Stimulated activated CD4-positive, alpha-beta T cell treated with anti-CD3 and anti-CD28 coated beads, Interleukin-4, amount 100 ng/mL, for 1 hour (primary cell): Measurements from ENCODE around the gene FLNA.
"Not testable (repeated sequence)": the region's sequence is repeated elsewhere in the genome, so short reads cannot be mapped to it uniquely, and the experiment has no call there.

Experiments used
- DNase-seq: peaks from one replicate; pipeline ENCODE4 v3.0.0-alpha.2; 2020

FLNA gene

GRCh38 chrX:154328646-154329045 lies 45.8 kb downstream of the FLNA start:
- DNase-seq = no peak

GRCh38 chrX:154327038-154327820 lies 47.2 kb downstream of the FLNA start:
- no peak for DNase-seq

- no peak for DNase-seq
These were observed 48.9 kb downstream of the FLNA start for GRCh38 chrX:154325541-154325940.

- no peak for DNase-seq
These were observed 50.9 kb downstream of the FLNA start for GRCh38 chrX:154323537-154323936.

- DNase-seq = no peak
These were observed 51.5 kb downstream of the FLNA start for GRCh38 chrX:154322890-154323289.

GRCh38 chrX:154321594-154321993 lies 52.8 kb downstream of the FLNA start:
- no peak for DNase-seq

- no peak for DNase-seq
These were observed 53.3 kb downstream of the FLNA start for GRCh38 chrX:154321152-154321551.

GRCh38 chrX:154320406-154320805 lies 54.0 kb downstream of the FLNA start:
- no peak for DNase-seq

GRCh38 chrX:154317391-154317995 lies 56.9 kb downstream of the FLNA start:
- DNase-seq = no peak

- no peak for DNase-seq
These were observed 59.0 kb downstream of the FLNA start for GRCh38 chrX:154315416-154315815.

- no peak for DNase-seq
These were observed 61.3 kb downstream of the FLNA start for GRCh38 chrX:154313147-154313546.

- DNase-seq = no peak
These were observed 62.3 kb downstream of the FLNA start for GRCh38 chrX:154312116-154312515.

GRCh38 chrX:154310616-154311536 lies 63.6 kb downstream of the FLNA start:
- DNase-seq = no peak

- no peak for DNase-seq
These were observed 65.2 kb downstream of the FLNA start for GRCh38 chrX:154309041-154309775.

- DNase-seq = peak; percentile 74
These were observed 66.1 kb downstream of the FLNA start for GRCh38 chrX:154308108-154308946.

- no peak for DNase-seq
These were observed 67.2 kb downstream of the FLNA start for GRCh38 chrX:154307202-154307601.

- no peak for DNase-seq
These were observed 68.8 kb downstream of the FLNA start for GRCh38 chrX:154305541-154306205.

GRCh38 chrX:154304846-154305245 lies 69.6 kb downstream of the FLNA start:
- no peak for DNase-seq

GRCh38 chrX:154303476-154303875 lies 71.0 kb downstream of the FLNA start:
- no peak for DNase-seq

- not testable (repeated sequence) for DNase-seq
These were observed 71.4 kb downstream of the FLNA start for GRCh38 chrX:154302998-154303397.

GRCh38 chrX:154300816-154301215 lies 73.6 kb downstream of the FLNA start:
- no peak for DNase-seq
